ENCODE measurements around the gene DUS2.
A peak's percentile ranks its signal among the peaks of the same experiment; 100 is the strongest.
"Not testable (repeated sequence)": the region's sequence is repeated elsewhere in the genome, so short reads cannot be mapped to it uniquely, and the experiment has no call there.

Gene DUS2

DNA sequence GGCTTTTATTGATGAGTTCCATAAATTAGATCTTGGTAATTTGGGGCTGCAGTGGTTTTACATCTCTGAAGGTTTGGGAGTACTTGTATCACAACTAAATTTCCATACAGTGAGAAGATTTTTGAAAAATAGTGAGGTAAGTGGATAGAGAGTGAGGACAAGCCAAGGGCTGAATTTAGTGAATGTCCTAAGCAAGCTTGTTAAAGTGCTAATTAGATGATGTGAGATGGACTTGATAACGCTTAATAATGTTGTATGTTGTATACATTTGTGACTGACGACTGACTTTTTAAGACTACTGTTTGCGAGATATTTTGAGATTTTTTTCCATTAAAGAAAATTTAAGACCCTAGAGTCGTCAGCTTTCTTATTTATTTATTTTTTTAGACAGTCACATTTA is 66.0 kb downstream of the DUS2 start:
- H3K4me3 ChIP-seq (ENCODE audit: control insufficient read depth in 1 of 7, extremely low read depth in 1 of 7, insufficient read depth in 4 of 7, low read depth in 2 of 7, low read length in 6 of 7), result peak overlapping the region in 1 of 7 experiments; percentile 17
- H3K27ac ChIP-seq (ENCODE audit: insufficient read depth in 1 of 2, low read depth in 1 of 2, low read length in 2 of 2, poor library complexity in 1 of 2, severe bottlenecking in 2 of 2), result peak overlapping the region in 1 of 2 experiments; percentile 37
- ChIA-PET CTCF (interaction anchor here (1.0 to 1.2 kb wide), 2 partner anchors 10 to 28 kb away, joined by 4 read pairs; no protein-coding TSS in a partner anchor), POLR2A (interaction anchor here (0.7 kb wide), 1 partner anchor 31 kb away, joined by 3 read pairs; no protein-coding TSS in a partner anchor)
- WGBS (ENCODE audit: insufficient coverage), result no CpG with 5 or more reads among the region's 4 CpGs
- H3K4me1 ChIP-seq (ENCODE audit: control extremely low read depth in 1 of 4, control insufficient read depth in 4 of 4, insufficient read depth in 4 of 4, low read length in 3 of 4), result peaks cover 47 to 74% (median 63%) of the 10 kb centered on the region in 4 experiments
- H3K36me3 ChIP-seq (ENCODE audit: control insufficient read depth in 4 of 4, insufficient read depth in 4 of 4, low read length in 3 of 4), result no peaks in the 10 kb centered on the region
- no peaks in the 10 kb centered on the region for H3K9me3 ChIP-seq (ENCODE audit: control extremely low read depth in 1 of 5, control insufficient read depth in 4 of 5, insufficient read depth in 2 of 5, low read depth in 1 of 5, low read length in 4 of 5)
- no peaks in the 10 kb centered on the region for H3K27me3 ChIP-seq (replicated peaks in 2 of 5; ENCODE audit: control insufficient read depth in 4 of 5, insufficient read depth in 5 of 5, low read length in 4 of 5)
- DNase-seq, result no peak

DNA sequence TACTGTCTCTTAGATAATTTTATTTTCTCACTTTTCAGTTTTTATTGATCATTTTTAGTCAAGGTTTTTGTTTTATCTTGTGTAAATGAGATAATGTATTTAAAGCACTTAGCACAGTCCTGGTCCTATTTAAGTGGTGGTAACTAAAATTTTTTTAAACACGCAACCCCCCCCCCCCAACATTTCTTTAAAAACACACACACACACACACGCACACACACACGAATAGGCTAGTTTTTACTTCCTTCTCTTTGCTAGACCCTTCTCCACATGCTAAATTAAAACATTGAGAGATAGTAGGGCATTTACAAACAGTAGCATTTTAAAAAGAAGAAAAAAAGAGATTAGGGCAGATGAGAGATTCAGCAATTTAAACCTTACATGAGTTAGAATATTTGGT is 67.0 kb downstream of the DUS2 start:
- POLR2A ChIA-PET, result no interaction called here
- H3K9me3 ChIP-seq (ENCODE audit: control extremely low read depth in 1 of 5, control insufficient read depth in 4 of 5, insufficient read depth in 2 of 5, low read depth in 1 of 5, low read length in 4 of 5), result no peaks in the 10 kb centered on the region
- WGBS (ENCODE audit: insufficient coverage), result no CpG with 5 or more reads among the region's 3 CpGs
- H3K4me1 ChIP-seq (ENCODE audit: control extremely low read depth in 1 of 4, control insufficient read depth in 4 of 4, insufficient read depth in 4 of 4, low read length in 3 of 4), result peaks cover 49 to 72% (median 58%) of the 10 kb centered on the region in 4 experiments
- H3K27ac ChIP-seq (ENCODE audit: insufficient read depth in 1 of 2, low read depth in 1 of 2, low read length in 2 of 2, poor library complexity in 1 of 2, severe bottlenecking in 2 of 2), result peak overlapping the region; percentile 25 to 74
- CTCF ChIA-PET, result interaction anchor here (1.6 kb wide), 1 partner anchor 17 kb away, joined by 3 read pairs; no protein-coding TSS in a partner anchor
- no peaks in the 10 kb centered on the region for H3K36me3 ChIP-seq (ENCODE audit: control insufficient read depth in 4 of 4, insufficient read depth in 4 of 4, low read length in 3 of 4)
- H3K4me3 ChIP-seq (ENCODE audit: control insufficient read depth in 1 of 7, extremely low read depth in 1 of 7, insufficient read depth in 4 of 7, low read depth in 2 of 7, low read length in 6 of 7), result peak overlapping the region in 3 of 7 experiments; percentile 10 to 52 (median 26)
- peak; percentile 67 to 79 (median 73) for DNase-seq
- H3K27me3 ChIP-seq (replicated peaks in 2 of 5; ENCODE audit: control insufficient read depth in 4 of 5, insufficient read depth in 5 of 5, low read length in 4 of 5), result no peaks in the 10 kb centered on the region

DNA sequence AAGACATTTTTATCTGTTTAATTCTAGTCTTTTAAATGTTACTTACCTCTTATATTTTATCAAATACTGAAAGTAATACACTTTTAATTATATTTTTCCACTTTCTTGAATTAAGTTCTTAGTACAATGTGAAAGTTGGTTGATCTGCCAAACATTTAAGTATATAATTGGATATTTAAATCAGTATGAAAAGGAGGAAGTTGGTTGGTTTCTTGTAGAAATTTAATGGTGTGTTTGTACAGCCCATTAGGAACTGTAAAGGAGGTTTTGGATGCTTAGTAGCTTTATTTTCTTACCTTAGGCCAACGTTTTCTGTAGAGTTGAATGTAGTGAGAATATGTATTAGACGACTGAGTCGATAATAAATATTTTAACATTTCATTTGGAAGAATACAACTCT is 67.4 kb downstream of the DUS2 start:
- CTCF ChIA-PET, result interaction anchor here (1.6 to 1.7 kb wide), 2 partner anchors 8 to 18 kb away, joined by 3 to 7 read pairs; no protein-coding TSS in a partner anchor
- Histone ChIP-seq H3K4me3 (ENCODE audit: control insufficient read depth in 1 of 7, extremely low read depth in 1 of 7, insufficient read depth in 4 of 7, low read depth in 2 of 7, low read length in 6 of 7) (peak overlapping the region in 3 of 7 experiments; percentile 20 to 52 (median 26)), H3K27ac (ENCODE audit: insufficient read depth in 1 of 2, low read depth in 1 of 2, low read length in 2 of 2, poor library complexity in 1 of 2, severe bottlenecking in 2 of 2) (peak overlapping the region; percentile 33 to 74), H3K9me3 (ENCODE audit: control extremely low read depth in 1 of 5, control insufficient read depth in 4 of 5, insufficient read depth in 2 of 5, low read depth in 1 of 5, low read length in 4 of 5) (no peaks in the 10 kb centered on the region), H3K27me3 (replicated peaks in 2 of 5; ENCODE audit: control insufficient read depth in 4 of 5, insufficient read depth in 5 of 5, low read length in 4 of 5) (no peaks in the 10 kb centered on the region), H3K4me1 (ENCODE audit: control extremely low read depth in 1 of 4, control insufficient read depth in 4 of 4, insufficient read depth in 4 of 4, low read length in 3 of 4) (peaks cover 49 to 73% (median 58%) of the 10 kb centered on the region in 4 experiments), H3K36me3 (ENCODE audit: control insufficient read depth in 4 of 4, insufficient read depth in 4 of 4, low read length in 3 of 4) (no peaks in the 10 kb centered on the region)
- POLR2A ChIA-PET, result no interaction called here
- DNase-seq, result peak in 2 of 3 donors; percentile 42 to 54
- WGBS (ENCODE audit: insufficient coverage), result no CpG with 5 or more reads among the region's 3 CpGs

DNA sequence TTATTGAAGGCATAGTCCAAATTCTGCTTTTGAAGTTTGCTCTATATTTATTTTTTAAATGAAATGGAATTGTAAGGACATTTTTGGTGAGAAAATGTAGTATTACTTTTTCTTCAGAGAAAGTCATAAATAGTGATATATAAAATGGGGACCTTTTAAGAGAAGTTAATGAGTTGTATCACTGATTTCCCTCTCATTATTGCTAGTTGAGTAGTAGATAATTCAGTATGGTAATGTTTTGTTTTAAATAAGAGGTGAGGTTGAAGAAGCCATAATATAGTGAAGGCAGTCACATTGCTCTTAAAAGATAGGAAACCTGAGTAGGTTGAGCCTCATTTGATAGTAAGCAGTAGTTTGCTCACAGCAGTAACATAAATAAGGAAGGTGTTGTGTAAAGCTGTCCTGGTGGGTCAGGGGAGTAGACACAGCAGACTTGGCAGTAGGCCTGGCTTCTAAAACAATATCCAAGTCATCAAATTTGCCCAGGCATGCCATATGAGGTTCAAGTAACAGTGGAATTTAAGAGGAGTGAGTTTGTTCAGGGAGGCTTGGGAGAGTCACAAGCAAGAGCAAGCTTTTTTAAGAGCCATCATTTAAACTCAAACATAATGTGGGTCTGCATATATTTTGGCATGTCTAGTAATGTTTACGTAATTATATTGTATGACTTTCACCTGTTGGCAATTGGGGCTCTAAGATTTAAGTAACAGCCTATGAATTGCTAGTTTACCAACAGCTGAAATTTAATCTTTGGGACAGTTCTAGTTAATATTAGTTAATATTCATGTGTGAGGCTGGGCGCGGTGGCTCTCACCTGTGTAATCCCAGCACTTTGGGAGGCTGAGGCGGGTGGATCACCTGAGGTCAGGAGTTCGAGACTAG is 68.5 kb downstream of the DUS2 start:
- no peaks in the 10 kb centered on the region for H3K27me3 ChIP-seq (replicated peaks in 2 of 5; ENCODE audit: control insufficient read depth in 4 of 5, insufficient read depth in 5 of 5, low read length in 4 of 5)
- H3K4me3 ChIP-seq (ENCODE audit: control insufficient read depth in 1 of 7, extremely low read depth in 1 of 7, insufficient read depth in 4 of 7, low read depth in 2 of 7, low read length in 6 of 7), result peak overlapping the region in 2 of 7 experiments; percentile 26 to 43
- H3K27ac ChIP-seq (ENCODE audit: insufficient read depth in 1 of 2, low read depth in 1 of 2, low read length in 2 of 2, poor library complexity in 1 of 2, severe bottlenecking in 2 of 2), result peak overlapping the region in 1 of 2 experiments; percentile 74
- H3K4me1 ChIP-seq (ENCODE audit: control extremely low read depth in 1 of 4, control insufficient read depth in 4 of 4, insufficient read depth in 4 of 4, low read length in 3 of 4), result peaks cover 47 to 74% (median 57%) of the 10 kb centered on the region in 4 experiments
- 100% methylated on average over 1 of the region's 5 CpGs for WGBS (ENCODE audit: insufficient coverage)
- ChIA-PET POLR2A (no interaction called here), CTCF (interaction anchor here (0.9 to 5.2 kb wide), 6 partner anchors 9 to 146 kb away, joined by 3 to 54 read pairs (median 4); no protein-coding TSS in a partner anchor)
- DNase-seq, result no peak
- H3K9me3 ChIP-seq (ENCODE audit: control extremely low read depth in 1 of 5, control insufficient read depth in 4 of 5, insufficient read depth in 2 of 5, low read depth in 1 of 5, low read length in 4 of 5), result no peaks in the 10 kb centered on the region
- no peaks in the 10 kb centered on the region for H3K36me3 ChIP-seq (ENCODE audit: control insufficient read depth in 4 of 4, insufficient read depth in 4 of 4, low read length in 3 of 4)

DNA sequence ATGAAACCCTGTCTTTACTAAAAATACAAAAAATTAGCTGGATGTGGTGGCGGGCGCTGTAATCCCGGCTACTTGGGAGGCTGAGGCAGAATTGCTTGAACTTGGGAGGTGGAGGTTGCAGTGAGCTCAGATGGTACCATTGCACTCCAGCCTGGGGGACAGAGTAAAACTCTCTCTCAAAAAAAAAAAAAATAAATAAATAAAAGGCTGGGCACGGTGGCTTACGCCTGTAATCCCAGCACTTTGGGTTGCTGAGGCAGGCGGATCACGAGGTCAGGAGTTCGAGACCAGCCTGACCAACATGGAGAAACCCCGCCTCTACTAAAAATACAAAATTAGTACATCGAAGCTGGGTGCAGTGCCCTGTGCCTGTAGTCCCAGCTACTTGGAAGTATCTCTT is 69.2 kb downstream of the DUS2 start:
- H3K36me3 ChIP-seq (ENCODE audit: control insufficient read depth in 4 of 4, insufficient read depth in 4 of 4, low read length in 3 of 4); POLR2A ChIA-PET; DNase-seq; H3K4me3 ChIP-seq (ENCODE audit: control insufficient read depth in 1 of 7, extremely low read depth in 1 of 7, insufficient read depth in 4 of 7, low read depth in 2 of 7, low read length in 6 of 7); H3K9me3 ChIP-seq (ENCODE audit: control extremely low read depth in 1 of 5, control insufficient read depth in 4 of 5, insufficient read depth in 2 of 5, low read depth in 1 of 5, low read length in 4 of 5); H3K27me3 ChIP-seq (replicated peaks in 2 of 5; ENCODE audit: control insufficient read depth in 4 of 5, insufficient read depth in 5 of 5, low read length in 4 of 5): not testable (repeated sequence)
- peak overlapping the region in 1 of 2 experiments; percentile 38 for H3K27ac ChIP-seq (ENCODE audit: insufficient read depth in 1 of 2, low read depth in 1 of 2, low read length in 2 of 2, poor library complexity in 1 of 2, severe bottlenecking in 2 of 2)
- CTCF ChIA-PET, result interaction anchor here (0.9 to 5.2 kb wide), 10 partner anchors 9 to 146 kb away, joined by 3 to 54 read pairs (median 4); partner anchors contain the start of gene NFATC3
- peaks cover 42 to 69% (median 55%) of the 10 kb centered on the region in 4 experiments for H3K4me1 ChIP-seq (ENCODE audit: control extremely low read depth in 1 of 4, control insufficient read depth in 4 of 4, insufficient read depth in 4 of 4, low read length in 3 of 4)
- WGBS (ENCODE audit: insufficient coverage), result 100% methylated on average over 1 of the region's 10 CpGs

DNA sequence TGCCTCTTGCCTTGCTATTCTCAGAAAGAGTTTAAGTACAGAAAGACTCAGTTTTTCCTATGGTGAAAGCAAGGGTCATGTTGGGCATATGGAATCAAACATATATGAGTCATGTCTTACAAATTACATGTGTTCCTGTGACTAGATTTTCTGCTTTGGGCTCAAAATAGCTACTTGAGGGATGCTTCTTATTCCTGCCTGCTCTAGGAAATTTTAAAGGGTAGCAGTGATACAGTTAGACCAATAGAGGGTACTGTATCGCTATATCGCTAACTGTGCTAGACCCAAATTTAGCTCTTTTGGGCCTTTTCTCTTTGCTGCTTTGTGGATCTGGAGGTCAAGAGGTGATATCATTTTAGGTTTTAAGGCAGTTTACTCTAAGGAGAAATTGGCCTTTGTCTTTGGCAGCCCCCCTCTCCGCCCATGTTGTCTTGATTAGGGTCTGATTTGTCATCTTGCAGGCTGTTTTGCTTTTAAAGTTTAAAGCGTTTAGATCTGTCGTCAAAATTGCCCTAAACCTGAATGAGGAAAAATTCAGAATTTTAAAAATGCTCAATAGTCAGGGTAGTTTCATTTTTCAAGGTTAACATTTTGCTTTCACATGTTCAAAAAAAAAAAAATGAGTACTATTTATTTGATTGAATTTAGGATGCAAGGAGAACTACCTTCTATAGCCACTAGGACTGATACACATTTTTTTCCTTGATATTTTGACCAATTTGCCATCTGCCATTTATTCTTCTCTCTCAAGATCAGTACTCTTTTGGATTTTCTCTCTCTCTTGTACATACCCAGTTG is 70.9 kb downstream of the DUS2 start:
- ChIA-PET POLR2A (no interaction called here), CTCF (interaction anchor here (0.9 to 5.2 kb wide), 13 partner anchors 11 to 143 kb away, joined by 3 to 54 read pairs (median 5); partner anchors contain the start of gene NFATC3)
- no peaks in the 10 kb centered on the region for H3K27me3 ChIP-seq (replicated peaks in 2 of 5; ENCODE audit: control insufficient read depth in 4 of 5, insufficient read depth in 5 of 5, low read length in 4 of 5)
- H3K36me3 ChIP-seq (ENCODE audit: control insufficient read depth in 4 of 4, insufficient read depth in 4 of 4, low read length in 3 of 4), result no peaks in the 10 kb centered on the region
- peaks cover 33 to 54% (median 45%) of the 10 kb centered on the region in 4 experiments for H3K4me1 ChIP-seq (ENCODE audit: control extremely low read depth in 1 of 4, control insufficient read depth in 4 of 4, insufficient read depth in 4 of 4, low read length in 3 of 4)
- peak; percentile 44 to 63 (median 56) for DNase-seq
- no peaks in the 10 kb centered on the region for H3K9me3 ChIP-seq (ENCODE audit: control extremely low read depth in 1 of 5, control insufficient read depth in 4 of 5, insufficient read depth in 2 of 5, low read depth in 1 of 5, low read length in 4 of 5)
- no peak overlapping the region for H3K27ac ChIP-seq (ENCODE audit: insufficient read depth in 1 of 2, low read depth in 1 of 2, low read length in 2 of 2, poor library complexity in 1 of 2, severe bottlenecking in 2 of 2)
- 75% methylated on average over 2 of the region's 5 CpGs for WGBS (ENCODE audit: insufficient coverage)
- H3K4me3 ChIP-seq (ENCODE audit: control insufficient read depth in 1 of 7, extremely low read depth in 1 of 7, insufficient read depth in 4 of 7, low read depth in 2 of 7, low read length in 6 of 7), result no peak overlapping the region

Measured in common myeloid progenitor, CD34-positive (primary cell).